Measurements from ENCODE around the gene PES1. TPM values are rescaled to one million over a fixed set of nuclear protein-coding genes. Genes with fewer than 3 reads are reported as not detected.
A peak's percentile ranks its signal among the peaks of the same experiment; 100 is the strongest.
"Not testable (repeated sequence)": the region's sequence is repeated elsewhere in the genome, so short reads cannot be mapped to it uniquely, and the experiment has no call there.

Gene PES1
- total RNA-seq, 1 donor = 54.9 TPM

DNA sequence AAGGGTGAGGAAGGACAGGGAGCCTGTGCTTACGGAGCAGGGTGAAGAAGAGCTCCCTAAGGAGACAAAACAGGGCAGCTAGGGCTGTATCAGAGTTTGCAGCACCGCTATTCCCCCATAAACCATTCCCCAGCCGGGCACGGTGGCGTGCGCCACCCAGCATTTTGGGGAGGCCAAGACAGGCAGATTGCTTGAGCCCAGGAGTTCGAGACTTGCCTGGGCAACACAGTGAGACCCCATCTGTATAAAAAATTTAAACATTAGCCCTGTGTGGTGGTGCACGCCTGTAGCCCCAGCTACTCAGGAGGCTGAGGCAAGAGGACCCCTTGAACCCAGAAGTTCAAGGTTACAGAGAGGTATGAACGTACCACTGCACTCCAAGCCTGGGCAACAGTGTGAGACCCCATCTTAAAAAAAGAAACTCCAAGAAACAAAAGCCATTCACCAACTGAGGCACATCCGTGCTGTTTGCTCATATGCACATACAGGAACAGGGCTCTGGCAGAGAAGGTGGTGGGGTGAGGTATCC lies 22.0 kb downstream of the PES1 start:
- no peak for DNase-seq (ENCODE audit: low read depth)
- H3K4me3 ChIP-seq (ENCODE audit: low read depth, low read length) = no peak overlapping the region
- TF ChIP-seq, protein P1, sequence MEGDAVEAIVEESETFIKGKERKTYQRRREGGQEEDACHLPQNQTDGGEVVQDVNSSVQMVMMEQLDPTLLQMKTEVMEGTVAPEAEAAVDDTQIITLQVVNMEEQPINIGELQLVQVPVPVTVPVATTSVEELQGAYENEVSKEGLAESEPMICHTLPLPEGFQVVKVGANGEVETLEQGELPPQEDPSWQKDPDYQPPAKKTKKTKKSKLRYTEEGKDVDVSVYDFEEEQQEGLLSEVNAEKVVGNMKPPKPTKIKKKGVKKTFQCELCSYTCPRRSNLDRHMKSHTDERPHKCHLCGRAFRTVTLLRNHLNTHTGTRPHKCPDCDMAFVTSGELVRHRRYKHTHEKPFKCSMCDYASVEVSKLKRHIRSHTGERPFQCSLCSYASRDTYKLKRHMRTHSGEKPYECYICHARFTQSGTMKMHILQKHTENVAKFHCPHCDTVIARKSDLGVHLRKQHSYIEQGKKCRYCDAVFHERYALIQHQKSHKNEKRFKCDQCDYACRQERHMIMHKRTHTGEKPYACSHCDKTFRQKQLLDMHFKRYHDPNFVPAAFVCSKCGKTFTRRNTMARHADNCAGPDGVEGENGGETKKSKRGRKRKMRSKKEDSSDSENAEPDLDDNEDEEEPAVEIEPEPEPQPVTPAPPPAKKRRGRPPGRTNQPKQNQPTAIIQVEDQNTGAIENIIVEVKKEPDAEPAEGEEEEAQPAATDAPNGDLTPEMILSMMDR (IDR thresholded peaks at IDR 0.05; ENCODE audit: insufficient read depth, low read length) = no peak

GRCh38 chr22:30568137-30568805 lies 23.4 kb downstream of the PES1 start:
- no peak for DNase-seq (ENCODE audit: low read depth)
- TF ChIP-seq, protein P1 (IDR thresholded peaks at IDR 0.05; ENCODE audit: insufficient read depth, low read length) = no peak
- no peak overlapping the region for H3K4me3 ChIP-seq (ENCODE audit: low read depth, low read length)

DNA sequence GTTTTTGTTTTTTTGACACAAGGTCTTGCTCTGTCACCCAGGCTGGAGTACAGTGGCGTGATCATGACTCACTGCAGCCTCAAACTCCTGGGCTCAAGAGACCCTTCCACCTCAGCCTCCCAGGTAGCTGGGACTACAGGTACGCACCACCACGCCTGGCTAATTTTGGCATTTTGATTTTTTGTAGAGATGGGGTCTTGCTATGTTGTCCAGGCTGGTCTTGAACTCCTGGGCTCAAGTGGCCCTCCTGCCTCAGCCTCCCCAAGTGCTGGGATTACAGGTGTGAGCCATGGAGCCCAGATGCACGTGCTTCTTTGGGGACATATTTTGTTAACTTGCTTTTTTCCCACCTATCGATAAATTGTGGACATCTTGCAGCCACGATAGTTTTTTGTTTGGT lies 24.4 kb downstream of the PES1 start:
- not testable (repeated sequence) for H3K4me3 ChIP-seq (ENCODE audit: low read depth, low read length); DNase-seq (ENCODE audit: low read depth)

- TF ChIP-seq, protein P1 (IDR thresholded peaks at IDR 0.05; ENCODE audit: insufficient read depth, low read length) = no peak
- no peak for DNase-seq (ENCODE audit: low read depth)
- no peak overlapping the region for H3K4me3 ChIP-seq (ENCODE audit: low read depth, low read length)
Measured at GRCh38 chr22:30566125-30566524, 25.6 kb downstream of the PES1 start.

- TF ChIP-seq, protein P1 (IDR thresholded peaks at IDR 0.05; ENCODE audit: insufficient read depth, low read length) = no peak
- H3K4me3 ChIP-seq (ENCODE audit: low read depth, low read length) = no peak overlapping the region
- DNase-seq (ENCODE audit: low read depth) = peak; percentile 16
Measured at GRCh38 chr22:30565341-30565740, 26.4 kb downstream of the PES1 start.

DNA sequence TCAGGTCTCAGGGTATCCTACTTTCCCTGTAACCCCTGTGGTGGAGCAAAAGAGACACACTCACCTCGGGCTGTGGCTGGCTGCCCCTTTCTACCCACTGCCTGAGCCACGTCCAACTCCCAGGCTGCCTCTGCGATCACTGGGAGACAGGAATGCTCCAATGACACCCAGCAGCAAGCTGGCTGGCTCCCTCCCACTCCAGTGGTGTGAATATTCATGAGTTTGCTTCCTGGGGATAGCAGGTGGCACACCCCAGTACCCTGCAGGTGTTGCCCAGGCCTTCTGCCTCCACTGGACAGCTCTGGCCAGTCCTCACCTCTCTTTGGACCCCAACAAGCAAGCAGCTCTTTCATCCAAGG lies 27.0 kb downstream of the PES1 start:
- TF ChIP-seq, protein P1 (IDR thresholded peaks at IDR 0.05; ENCODE audit: insufficient read depth, low read length) = no peak
- H3K4me3 ChIP-seq (ENCODE audit: low read depth, low read length) = no peak overlapping the region
- no peak for DNase-seq (ENCODE audit: low read depth)

- H3K4me3 ChIP-seq (ENCODE audit: low read depth, low read length) = no peak overlapping the region
- DNase-seq (ENCODE audit: low read depth) = no peak
- TF ChIP-seq, protein P1 (IDR thresholded peaks at IDR 0.05; ENCODE audit: insufficient read depth, low read length) = no peak
Measured at GRCh38 chr22:30564045-30564760, 27.5 kb downstream of the PES1 start.

All from fibroblast of the aortic adventitia (primary cell).